Neural crest cell (in vitro differentiated cells): Measurements from ENCODE around the gene CARD16. TPM values are rescaled to one million over a fixed set of nuclear protein-coding genes. Genes with fewer than 3 reads are reported as not detected.

ENCODE experiments used
- DNase-seq: peaks from one replicate; pipeline ENCODE4 v3.0.0; 2021; ENCODE audit warnings: low read depth, mixed read lengths, low spot score
- H3K27ac Mint-ChIP-seq: one replicate; pipeline ENCODE4 v1.8.0; 2021; ENCODE audit warnings: mild to moderate bottlenecking, mixed read lengths; ENCODE audit not compliant: unreplicated experiment
- H3K27me3 Mint-ChIP-seq: 2 replicates; pipeline ENCODE4 v1.8.0; 2021; ENCODE audit warnings: low read depth, mild to moderate bottlenecking, mixed read lengths
- H3K36me3 Mint-ChIP-seq: 2 replicates; pipeline ENCODE4 v1.8.0; 2021; ENCODE audit warnings: low read depth, mild to moderate bottlenecking, mixed read lengths
- H3K4me1 Mint-ChIP-seq: 2 replicates; pipeline ENCODE4 v1.8.0; 2021; ENCODE audit warnings: mixed read lengths
- H3K4me3 Mint-ChIP-seq: one replicate; pipeline ENCODE4 v1.8.0; 2021; ENCODE audit warnings: mild to moderate bottlenecking, mixed read lengths
- H3K9me3 Mint-ChIP-seq: 2 replicates; pipeline ENCODE4 v1.8.0; 2021; ENCODE audit warnings: mixed read lengths
- total RNA-seq: library from RNA; stranded (reverse); gene quantifications from 2 replicates; pipeline ENCODE4 v1.2.1, GENCODE V29; 2021
- TF ChIP-seq, protein P1 (sequence below): fragments of 200-600 bp; sonication (generic); conservative IDR thresholded peaks from 2 replicates; pipeline ENCODE4 v1.5.0; 2021; ENCODE audit warnings: antibody characterized with exemption, mild to moderate bottlenecking

Gene CARD16
- total RNA-seq, 1 donor from 2014 or later: not detected

DNA sequence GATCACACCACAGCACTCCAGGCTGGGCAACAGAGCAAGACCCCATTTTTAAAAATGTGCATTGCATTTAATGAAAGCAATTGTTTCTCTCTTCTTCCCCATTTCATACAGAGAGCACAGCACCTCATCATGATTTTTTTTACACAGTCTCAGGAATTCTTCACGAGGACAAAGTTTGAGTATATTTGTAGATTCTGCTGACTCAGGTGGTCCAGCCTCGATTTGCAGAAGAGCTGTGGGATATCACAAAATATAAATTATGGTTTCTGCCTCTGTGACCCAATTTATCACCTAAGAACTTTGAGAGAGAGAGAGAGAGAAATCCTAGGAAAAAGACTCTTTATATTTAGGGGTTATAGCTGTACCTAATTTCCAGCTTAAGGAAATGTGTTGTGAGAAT, 42.0 kb downstream of the CARD16 start:
- H3K4me1 Mint-ChIP-seq: no peaks in the 10 kb centered on the region
- H3K27ac Mint-ChIP-seq: no peak overlapping the region
- H3K36me3 Mint-ChIP-seq: no peaks in the 10 kb centered on the region
- no peak overlapping the region for H3K4me3 Mint-ChIP-seq
- DNase-seq: no peak
- H3K9me3 Mint-ChIP-seq: peaks cover 6% of the 10 kb centered on the region
- no peaks in the 10 kb centered on the region for H3K27me3 Mint-ChIP-seq
- TF ChIP-seq, protein P1, sequence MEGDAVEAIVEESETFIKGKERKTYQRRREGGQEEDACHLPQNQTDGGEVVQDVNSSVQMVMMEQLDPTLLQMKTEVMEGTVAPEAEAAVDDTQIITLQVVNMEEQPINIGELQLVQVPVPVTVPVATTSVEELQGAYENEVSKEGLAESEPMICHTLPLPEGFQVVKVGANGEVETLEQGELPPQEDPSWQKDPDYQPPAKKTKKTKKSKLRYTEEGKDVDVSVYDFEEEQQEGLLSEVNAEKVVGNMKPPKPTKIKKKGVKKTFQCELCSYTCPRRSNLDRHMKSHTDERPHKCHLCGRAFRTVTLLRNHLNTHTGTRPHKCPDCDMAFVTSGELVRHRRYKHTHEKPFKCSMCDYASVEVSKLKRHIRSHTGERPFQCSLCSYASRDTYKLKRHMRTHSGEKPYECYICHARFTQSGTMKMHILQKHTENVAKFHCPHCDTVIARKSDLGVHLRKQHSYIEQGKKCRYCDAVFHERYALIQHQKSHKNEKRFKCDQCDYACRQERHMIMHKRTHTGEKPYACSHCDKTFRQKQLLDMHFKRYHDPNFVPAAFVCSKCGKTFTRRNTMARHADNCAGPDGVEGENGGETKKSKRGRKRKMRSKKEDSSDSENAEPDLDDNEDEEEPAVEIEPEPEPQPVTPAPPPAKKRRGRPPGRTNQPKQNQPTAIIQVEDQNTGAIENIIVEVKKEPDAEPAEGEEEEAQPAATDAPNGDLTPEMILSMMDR: no peak

DNA sequence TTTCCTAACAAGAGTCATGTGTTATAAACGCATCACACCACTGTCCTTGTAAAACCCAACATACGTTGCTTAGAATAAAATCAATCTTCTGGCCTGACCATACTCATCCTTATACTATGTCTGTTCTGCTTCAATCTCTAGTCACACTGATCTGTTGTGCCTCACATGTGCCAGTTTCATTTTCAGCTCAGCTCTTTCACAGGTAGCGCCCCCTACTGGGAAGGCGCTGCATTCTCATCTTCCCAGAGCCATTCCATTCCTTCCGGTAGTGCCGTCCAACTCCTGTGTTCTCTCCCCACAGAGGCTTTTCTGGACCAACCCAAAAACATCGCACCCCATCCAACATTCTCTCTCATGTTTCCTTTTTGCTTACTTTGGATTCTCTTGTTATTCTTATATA, 44.3 kb downstream of the CARD16 start:
- TF ChIP-seq, protein P1: peak; percentile 49
- Mint-ChIP-seq H3K36me3 (no peaks in the 10 kb centered on the region), H3K27me3 (no peaks in the 10 kb centered on the region), H3K27ac (no peak overlapping the region), H3K4me1 (no peaks in the 10 kb centered on the region), H3K9me3 (peaks cover 6% of the 10 kb centered on the region), H3K4me3 (no peak overlapping the region)
- no peak for DNase-seq

DNA sequence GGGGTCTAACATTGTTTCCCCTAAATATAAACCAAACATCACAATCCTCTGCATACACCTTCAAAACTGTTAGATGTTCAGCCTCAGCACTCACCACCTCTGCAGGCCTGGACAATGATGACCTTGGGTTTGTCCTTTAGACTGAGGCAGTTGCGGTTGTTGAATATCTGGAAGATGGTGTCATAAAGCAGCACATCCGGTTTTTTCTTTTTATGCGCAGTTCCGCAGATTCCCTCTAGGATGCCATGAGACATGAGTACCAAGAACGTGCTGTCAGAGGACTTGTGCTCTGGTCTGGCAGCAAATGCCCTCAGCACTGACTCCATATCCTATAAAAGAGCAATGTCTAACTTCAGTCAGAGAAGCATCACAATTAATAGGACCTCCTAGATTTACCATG, 45.0 kb downstream of the CARD16 start:
- peaks cover 6% of the 10 kb centered on the region for H3K9me3 Mint-ChIP-seq
- no peaks in the 10 kb centered on the region for H3K4me1 Mint-ChIP-seq
- DNase-seq: no peak
- H3K4me3 Mint-ChIP-seq: no peak overlapping the region
- H3K27ac Mint-ChIP-seq: no peak overlapping the region
- no peaks in the 10 kb centered on the region for H3K36me3 Mint-ChIP-seq
- H3K27me3 Mint-ChIP-seq: no peaks in the 10 kb centered on the region
- TF ChIP-seq, protein P1: no peak

DNA sequence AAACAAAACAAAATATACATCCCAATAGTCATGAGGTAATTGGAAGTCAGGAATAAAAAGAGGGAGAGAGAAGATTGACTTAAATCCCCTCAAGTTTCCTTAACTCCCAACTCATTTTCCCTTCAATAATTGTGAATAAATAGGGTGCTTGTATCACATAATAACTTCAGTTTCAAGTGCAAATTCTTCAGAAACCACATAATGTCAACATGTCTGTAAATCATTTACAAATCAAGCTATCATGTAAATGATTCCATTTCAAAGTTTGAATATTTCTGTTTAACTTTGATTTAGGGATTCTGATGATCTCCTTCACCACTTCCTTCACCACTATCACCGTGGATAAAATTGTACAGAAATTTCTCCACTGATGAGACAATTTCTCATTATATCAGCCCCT, 45.4 kb downstream of the CARD16 start:
- no peaks in the 10 kb centered on the region for H3K27me3 Mint-ChIP-seq
- no peaks in the 10 kb centered on the region for H3K36me3 Mint-ChIP-seq
- no peak for DNase-seq
- TF ChIP-seq, protein P1: no peak
- no peak overlapping the region for H3K4me3 Mint-ChIP-seq
- H3K9me3 Mint-ChIP-seq: peaks cover 6% of the 10 kb centered on the region
- H3K4me1 Mint-ChIP-seq: no peaks in the 10 kb centered on the region
- no peak overlapping the region for H3K27ac Mint-ChIP-seq

DNA sequence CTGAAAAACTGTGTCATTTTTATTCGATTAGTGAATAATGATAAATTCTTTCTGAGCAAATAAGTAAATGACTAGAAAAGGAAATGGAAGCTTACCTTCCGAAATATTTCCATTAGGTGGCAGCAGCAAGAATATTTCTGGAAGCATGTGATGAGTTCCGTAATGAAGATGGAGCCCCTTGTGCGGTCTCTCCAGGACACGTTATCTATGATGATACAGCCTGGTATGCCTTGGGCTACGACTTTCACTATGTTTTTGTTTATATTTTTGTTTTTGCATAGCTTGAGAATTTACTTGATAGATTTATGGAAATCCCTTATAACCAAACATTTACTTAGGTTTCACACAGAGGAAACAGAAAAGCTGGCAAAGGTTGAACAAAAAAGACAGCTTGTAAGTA, 47.8 kb downstream of the CARD16 start:
- no peak overlapping the region for H3K27ac Mint-ChIP-seq
- no peaks in the 10 kb centered on the region for H3K36me3 Mint-ChIP-seq
- peaks cover 6% of the 10 kb centered on the region for H3K9me3 Mint-ChIP-seq
- H3K4me3 Mint-ChIP-seq: no peak overlapping the region
- no peaks in the 10 kb centered on the region for H3K27me3 Mint-ChIP-seq
- DNase-seq: no peak
- TF ChIP-seq, protein P1: no peak
- no peaks in the 10 kb centered on the region for H3K4me1 Mint-ChIP-seq

DNA sequence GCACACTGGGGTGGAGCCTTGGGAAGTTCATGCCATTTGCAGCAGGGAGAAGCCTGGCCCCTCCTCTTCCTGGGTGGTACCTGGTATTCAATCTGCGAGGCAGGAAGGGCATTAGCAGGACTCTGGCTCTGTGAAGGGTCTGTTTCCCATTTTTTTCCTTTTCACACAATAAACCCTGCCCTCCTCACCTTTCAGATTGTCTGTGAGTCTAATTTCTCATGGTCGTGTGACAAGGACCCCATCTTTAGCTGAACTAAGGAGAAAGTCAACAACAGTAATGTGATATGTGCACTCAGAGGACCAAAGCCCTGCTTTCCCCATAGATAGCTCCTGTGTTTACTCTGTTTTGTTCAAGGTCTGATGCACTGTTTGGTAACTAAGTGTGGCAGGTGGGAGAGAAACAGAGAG, 50.1 kb downstream of the CARD16 start:
- Mint-ChIP-seq H3K27me3 (no peaks in the 10 kb centered on the region), H3K4me1 (no peaks in the 10 kb centered on the region), H3K4me3 (no peak overlapping the region), H3K27ac (no peak overlapping the region), H3K9me3 (peaks cover 2% of the 10 kb centered on the region), H3K36me3 (no peaks in the 10 kb centered on the region)
- TF ChIP-seq, protein P1: no peak
- no peak for DNase-seq
